HL-60 (cell line): ENCODE data around the gene CEACAM6.

Experiments used
- GABPA ChIP-seq: IDR thresholded peaks from 2 replicates; pipeline ENCODE4 v1.6.1; 2012; ENCODE audit warnings: low read depth
- POLR2AphosphoS5 ChIP-seq: IDR thresholded peaks from 2 replicates; pipeline ENCODE4 v1.6.1; 2012; ENCODE audit warnings: low read depth
- SPI1 ChIP-seq: IDR thresholded peaks from 2 replicates; pipeline ENCODE4 v1.6.1; 2012; ENCODE audit warnings: low read depth, mild to moderate bottlenecking, borderline replicate concordance
- TF ChIP-seq, protein P1 (sequence below): IDR thresholded peaks from one replicate; pipeline ENCODE4 v1.5.1; 2011; ENCODE audit warnings: low read length, control low read depth, inconsistent platforms; ENCODE audit not compliant: insufficient read depth
- TF ChIP-seq, protein P2 (sequence below): IDR thresholded peaks from 2 replicates; pipeline ENCODE4 v1.6.1; 2012; ENCODE audit warnings: low read depth; ENCODE audit not compliant: insufficient replicate concordance

DNA sequence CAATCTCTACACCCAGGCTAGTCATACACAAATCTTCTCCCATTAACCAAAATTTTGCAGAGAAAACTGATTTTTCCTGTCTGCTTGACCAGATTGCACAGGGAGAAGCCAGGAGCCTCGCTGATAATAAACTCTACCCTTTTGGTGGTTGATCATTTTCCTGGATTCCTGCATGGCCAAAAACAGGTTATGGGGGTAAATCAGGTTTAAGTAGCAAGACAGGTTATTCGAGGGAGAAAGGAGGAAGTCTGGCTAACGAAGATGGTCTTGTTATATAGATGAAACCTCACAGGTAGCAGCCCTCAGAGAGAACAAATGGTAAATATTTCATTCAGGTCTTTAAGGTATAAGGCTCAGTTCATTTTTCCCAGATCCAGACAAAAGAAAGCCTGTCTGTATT lies 16.0 kb upstream of the CEACAM6 start:
- TF ChIP-seq, protein P1, sequence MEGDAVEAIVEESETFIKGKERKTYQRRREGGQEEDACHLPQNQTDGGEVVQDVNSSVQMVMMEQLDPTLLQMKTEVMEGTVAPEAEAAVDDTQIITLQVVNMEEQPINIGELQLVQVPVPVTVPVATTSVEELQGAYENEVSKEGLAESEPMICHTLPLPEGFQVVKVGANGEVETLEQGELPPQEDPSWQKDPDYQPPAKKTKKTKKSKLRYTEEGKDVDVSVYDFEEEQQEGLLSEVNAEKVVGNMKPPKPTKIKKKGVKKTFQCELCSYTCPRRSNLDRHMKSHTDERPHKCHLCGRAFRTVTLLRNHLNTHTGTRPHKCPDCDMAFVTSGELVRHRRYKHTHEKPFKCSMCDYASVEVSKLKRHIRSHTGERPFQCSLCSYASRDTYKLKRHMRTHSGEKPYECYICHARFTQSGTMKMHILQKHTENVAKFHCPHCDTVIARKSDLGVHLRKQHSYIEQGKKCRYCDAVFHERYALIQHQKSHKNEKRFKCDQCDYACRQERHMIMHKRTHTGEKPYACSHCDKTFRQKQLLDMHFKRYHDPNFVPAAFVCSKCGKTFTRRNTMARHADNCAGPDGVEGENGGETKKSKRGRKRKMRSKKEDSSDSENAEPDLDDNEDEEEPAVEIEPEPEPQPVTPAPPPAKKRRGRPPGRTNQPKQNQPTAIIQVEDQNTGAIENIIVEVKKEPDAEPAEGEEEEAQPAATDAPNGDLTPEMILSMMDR, result no peak
- TF ChIP-seq, protein P2, sequence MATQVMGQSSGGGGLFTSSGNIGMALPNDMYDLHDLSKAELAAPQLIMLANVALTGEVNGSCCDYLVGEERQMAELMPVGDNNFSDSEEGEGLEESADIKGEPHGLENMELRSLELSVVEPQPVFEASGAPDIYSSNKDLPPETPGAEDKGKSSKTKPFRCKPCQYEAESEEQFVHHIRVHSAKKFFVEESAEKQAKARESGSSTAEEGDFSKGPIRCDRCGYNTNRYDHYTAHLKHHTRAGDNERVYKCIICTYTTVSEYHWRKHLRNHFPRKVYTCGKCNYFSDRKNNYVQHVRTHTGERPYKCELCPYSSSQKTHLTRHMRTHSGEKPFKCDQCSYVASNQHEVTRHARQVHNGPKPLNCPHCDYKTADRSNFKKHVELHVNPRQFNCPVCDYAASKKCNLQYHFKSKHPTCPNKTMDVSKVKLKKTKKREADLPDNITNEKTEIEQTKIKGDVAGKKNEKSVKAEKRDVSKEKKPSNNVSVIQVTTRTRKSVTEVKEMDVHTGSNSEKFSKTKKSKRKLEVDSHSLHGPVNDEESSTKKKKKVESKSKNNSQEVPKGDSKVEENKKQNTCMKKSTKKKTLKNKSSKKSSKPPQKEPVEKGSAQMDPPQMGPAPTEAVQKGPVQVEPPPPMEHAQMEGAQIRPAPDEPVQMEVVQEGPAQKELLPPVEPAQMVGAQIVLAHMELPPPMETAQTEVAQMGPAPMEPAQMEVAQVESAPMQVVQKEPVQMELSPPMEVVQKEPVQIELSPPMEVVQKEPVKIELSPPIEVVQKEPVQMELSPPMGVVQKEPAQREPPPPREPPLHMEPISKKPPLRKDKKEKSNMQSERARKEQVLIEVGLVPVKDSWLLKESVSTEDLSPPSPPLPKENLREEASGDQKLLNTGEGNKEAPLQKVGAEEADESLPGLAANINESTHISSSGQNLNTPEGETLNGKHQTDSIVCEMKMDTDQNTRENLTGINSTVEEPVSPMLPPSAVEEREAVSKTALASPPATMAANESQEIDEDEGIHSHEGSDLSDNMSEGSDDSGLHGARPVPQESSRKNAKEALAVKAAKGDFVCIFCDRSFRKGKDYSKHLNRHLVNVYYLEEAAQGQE, result no peak
- TF ChIP-seq POLR2AphosphoS5 (no peak), GABPA (no peak), SPI1 (no peak)
